ENCODE data around the gene LSAMP. TPM values are rescaled to one million over a fixed set of nuclear protein-coding genes. Genes with fewer than 3 reads are reported as not detected.

LSAMP gene
- total RNA-seq, 1 donor from 2014 or later = not detected

DNA sequence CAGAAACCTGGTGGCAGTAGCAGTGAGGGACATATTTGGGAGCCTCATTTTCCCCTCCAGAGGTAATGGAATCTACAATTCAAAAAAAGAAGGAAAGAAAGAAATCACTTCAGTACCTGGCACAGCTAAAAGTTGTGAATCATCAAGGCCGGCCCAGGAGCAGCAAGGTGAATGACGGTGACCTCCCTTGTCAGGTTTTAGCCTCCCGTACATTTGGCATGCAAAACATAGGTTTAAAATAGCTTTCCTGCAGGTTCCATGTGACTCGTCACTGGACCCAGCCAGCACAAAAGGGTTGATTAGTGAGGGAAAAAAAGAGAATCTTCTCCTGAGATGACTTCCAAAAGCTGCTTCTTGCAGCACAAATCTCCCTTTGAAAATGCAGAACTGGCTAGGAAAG lies 394.2 kb downstream of the LSAMP start:
- Mint-ChIP-seq H3K27ac (no peak overlapping the region), H3K36me3 (ENCODE audit: low read depth) (no peaks in the 10 kb centered on the region), H3K27me3 (no peaks in the 10 kb centered on the region), H3K9me3 (no peaks in the 10 kb centered on the region), H3K4me1 (no peaks in the 10 kb centered on the region), H3K4me3 (no peak overlapping the region)
- intact Hi-C loops (cut with micrococcal nuclease) = no loop called here
- no peak for DNase-seq

DNA sequence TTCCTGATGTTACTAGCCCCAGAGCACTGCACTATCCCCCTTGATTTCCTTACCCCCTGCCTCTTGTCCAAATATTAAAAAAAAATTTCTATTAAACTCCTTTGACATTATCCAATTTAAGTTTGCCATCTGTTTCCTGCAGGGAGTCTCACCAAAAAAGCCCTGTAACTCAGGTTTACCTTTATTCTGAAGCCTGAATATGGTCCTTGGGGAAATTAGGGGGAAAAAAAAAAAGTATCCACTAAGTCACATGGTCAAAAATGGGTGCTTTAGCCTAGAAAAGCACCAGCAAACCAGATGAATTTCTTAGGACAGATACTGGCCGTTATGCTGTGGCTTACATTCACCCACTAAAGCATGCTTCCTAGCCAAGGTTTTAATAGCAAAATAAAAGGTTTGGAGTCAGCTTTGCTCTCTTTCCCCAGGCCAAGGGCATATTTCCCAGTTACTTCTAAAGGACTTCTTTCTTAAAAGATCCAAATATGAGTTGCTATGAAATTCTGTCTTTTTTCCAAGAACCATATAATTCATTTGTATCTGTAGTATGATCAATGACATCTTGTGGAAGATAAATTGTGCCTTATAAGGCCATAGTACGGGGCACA lies 394.9 kb downstream of the LSAMP start:
- no peaks in the 10 kb centered on the region for H3K36me3 Mint-ChIP-seq (ENCODE audit: low read depth)
- H3K27me3 Mint-ChIP-seq = no peaks in the 10 kb centered on the region
- no peak overlapping the region for H3K4me3 Mint-ChIP-seq
- H3K27ac Mint-ChIP-seq = no peak overlapping the region
- no peaks in the 10 kb centered on the region for H3K9me3 Mint-ChIP-seq
- intact Hi-C loops (cut with micrococcal nuclease) = no loop called here
- no peak for DNase-seq
- no peaks in the 10 kb centered on the region for H3K4me1 Mint-ChIP-seq

DNA sequence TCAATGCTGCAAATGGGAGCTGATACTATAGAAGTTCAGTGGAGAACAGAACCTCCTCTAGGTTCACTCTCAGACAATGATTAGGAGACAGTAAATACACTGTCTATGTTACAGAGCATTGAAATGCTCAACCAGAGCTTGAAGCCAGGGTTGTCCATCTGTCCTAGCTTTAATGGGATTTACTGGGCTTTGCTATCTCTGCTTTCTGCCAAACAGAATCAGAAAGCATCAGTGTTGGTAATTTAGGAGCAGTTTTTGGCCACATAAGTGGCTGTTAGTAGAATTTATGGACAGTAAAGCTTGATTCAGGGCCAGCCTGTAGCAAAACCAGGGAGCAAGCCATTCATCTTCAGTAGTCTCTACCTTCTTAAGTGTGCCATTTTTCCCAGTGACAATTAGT lies 396.3 kb downstream of the LSAMP start:
- DNase-seq = no peak
- Mint-ChIP-seq H3K9me3 (no peaks in the 10 kb centered on the region), H3K36me3 (ENCODE audit: low read depth) (no peaks in the 10 kb centered on the region), H3K27ac (no peak overlapping the region), H3K27me3 (no peaks in the 10 kb centered on the region), H3K4me3 (no peak overlapping the region), H3K4me1 (no peaks in the 10 kb centered on the region)
- intact Hi-C loops (cut with micrococcal nuclease) = no loop called here

GRCh38 chr3:116046350-116046749 lies 398.9 kb downstream of the LSAMP start:
- Mint-ChIP-seq H3K27ac (no peak overlapping the region), H3K9me3 (no peaks in the 10 kb centered on the region), H3K36me3 (ENCODE audit: low read depth) (no peaks in the 10 kb centered on the region), H3K27me3 (no peaks in the 10 kb centered on the region), H3K4me3 (no peak overlapping the region), H3K4me1 (no peaks in the 10 kb centered on the region)
- no peak for DNase-seq
- intact Hi-C loops (cut with micrococcal nuclease) = no loop called here

GRCh38 chr3:116045314-116045713 lies 400.0 kb downstream of the LSAMP start:
- Mint-ChIP-seq H3K4me1 (no peaks in the 10 kb centered on the region), H3K9me3 (no peaks in the 10 kb centered on the region), H3K27ac (no peak overlapping the region), H3K4me3 (no peak overlapping the region), H3K36me3 (ENCODE audit: low read depth) (no peaks in the 10 kb centered on the region), H3K27me3 (no peaks in the 10 kb centered on the region)
- DNase-seq = no peak
- intact Hi-C loops (cut with micrococcal nuclease) = no loop called here

GRCh38 chr3:116040152-116040551 lies 405.1 kb downstream of the LSAMP start:
- no peaks in the 10 kb centered on the region for H3K36me3 Mint-ChIP-seq (ENCODE audit: low read depth)
- intact Hi-C loops (cut with micrococcal nuclease) = no loop called here
- H3K9me3 Mint-ChIP-seq = no peaks in the 10 kb centered on the region
- no peaks in the 10 kb centered on the region for H3K4me1 Mint-ChIP-seq
- H3K27me3 Mint-ChIP-seq = no peaks in the 10 kb centered on the region
- H3K4me3 Mint-ChIP-seq = no peak overlapping the region
- no peak overlapping the region for H3K27ac Mint-ChIP-seq
- DNase-seq = no peak

GRCh38 chr3:116039651-116039985 lies 405.7 kb downstream of the LSAMP start:
- intact Hi-C loops (cut with micrococcal nuclease) = no loop called here

DNA sequence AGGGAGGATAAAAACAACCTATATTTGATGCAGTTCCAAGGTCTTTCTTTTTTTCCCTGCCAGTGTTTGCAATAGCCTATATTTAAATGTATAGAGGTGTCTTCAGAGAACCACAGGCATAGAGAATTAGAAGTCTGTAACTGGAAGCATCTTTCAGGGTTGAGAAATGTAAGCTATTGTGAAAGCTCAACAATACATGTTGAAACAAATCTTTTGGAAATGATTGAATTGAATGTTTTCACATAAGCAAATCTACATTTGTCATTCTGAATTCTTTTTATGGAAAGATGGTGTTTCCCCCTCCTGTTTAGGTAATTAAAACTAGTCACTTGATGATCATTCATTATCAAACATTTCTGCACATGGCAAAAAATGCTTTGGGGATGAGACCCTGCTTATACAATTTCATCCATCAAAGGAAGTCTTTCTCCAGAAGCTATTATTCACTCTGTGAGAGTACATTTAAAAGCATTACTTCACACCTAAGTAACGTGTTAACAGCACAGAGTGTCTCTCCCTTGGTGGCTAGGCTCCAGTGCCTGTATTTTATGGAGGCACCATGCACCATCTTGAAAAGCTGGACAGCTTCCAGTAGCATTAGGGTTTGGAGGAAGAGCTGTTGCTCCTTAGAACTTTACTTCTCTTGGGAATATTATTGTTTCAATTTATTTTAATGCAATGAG lies 406.2 kb downstream of the LSAMP start:
- no peak for DNase-seq
- Mint-ChIP-seq H3K27ac (no peak overlapping the region), H3K9me3 (no peaks in the 10 kb centered on the region), H3K4me3 (no peak overlapping the region), H3K36me3 (ENCODE audit: low read depth) (no peaks in the 10 kb centered on the region), H3K27me3 (no peaks in the 10 kb centered on the region), H3K4me1 (no peaks in the 10 kb centered on the region)
- intact Hi-C loops (cut with micrococcal nuclease) = no loop called here

More at GRCh38 chr3:116039651-116039985, 405.7 kb downstream of the LSAMP start:
- no peaks in the 10 kb centered on the region for H3K27me3 Mint-ChIP-seq
- no peak for DNase-seq
- no peaks in the 10 kb centered on the region for H3K4me1 Mint-ChIP-seq
- H3K36me3 Mint-ChIP-seq (ENCODE audit: low read depth) = no peaks in the 10 kb centered on the region
- no peak overlapping the region for H3K4me3 Mint-ChIP-seq
- no peak overlapping the region for H3K27ac Mint-ChIP-seq
- no peaks in the 10 kb centered on the region for H3K9me3 Mint-ChIP-seq

- H3K4me1 Mint-ChIP-seq = no peaks in the 10 kb centered on the region
- intact Hi-C loops (cut with micrococcal nuclease) = no loop called here
- no peak overlapping the region for H3K27ac Mint-ChIP-seq
- H3K9me3 Mint-ChIP-seq = no peaks in the 10 kb centered on the region
- H3K4me3 Mint-ChIP-seq = no peak overlapping the region
- DNase-seq = no peak
- H3K36me3 Mint-ChIP-seq (ENCODE audit: low read depth) = no peaks in the 10 kb centered on the region
- no peaks in the 10 kb centered on the region for H3K27me3 Mint-ChIP-seq
Observed at GRCh38 chr3:116037954-116038911, 407.1 kb downstream of the LSAMP start.

DNA sequence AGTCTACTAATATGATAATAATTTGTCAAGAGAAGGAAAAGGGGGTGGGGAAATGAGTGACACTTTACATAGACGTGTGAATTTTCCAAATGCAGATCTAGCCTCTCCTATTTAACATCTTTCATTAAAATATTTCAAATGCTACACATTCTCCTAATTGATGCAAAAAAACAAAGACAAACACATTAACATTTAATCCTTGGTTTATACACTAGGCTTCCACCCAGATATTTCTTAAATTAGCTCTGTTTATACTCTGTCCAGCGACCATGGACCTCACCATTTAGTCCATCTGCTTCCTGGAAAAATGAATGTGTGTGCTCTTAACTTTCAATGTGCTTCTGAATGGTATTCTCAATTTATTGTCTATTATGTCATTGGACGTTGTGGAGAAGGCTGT lies 409.9 kb downstream of the LSAMP start:
- no peak for DNase-seq
- H3K36me3 Mint-ChIP-seq (ENCODE audit: low read depth) = no peaks in the 10 kb centered on the region
- no peaks in the 10 kb centered on the region for H3K9me3 Mint-ChIP-seq
- no peak overlapping the region for H3K27ac Mint-ChIP-seq
- no peak overlapping the region for H3K4me3 Mint-ChIP-seq
- no peaks in the 10 kb centered on the region for H3K4me1 Mint-ChIP-seq
- intact Hi-C loops (cut with micrococcal nuclease) = no loop called here
- no peaks in the 10 kb centered on the region for H3K27me3 Mint-ChIP-seq

- no peaks in the 10 kb centered on the region for H3K4me1 Mint-ChIP-seq
- no peak for DNase-seq
- H3K36me3 Mint-ChIP-seq (ENCODE audit: low read depth) = no peaks in the 10 kb centered on the region
- no peaks in the 10 kb centered on the region for H3K27me3 Mint-ChIP-seq
- H3K9me3 Mint-ChIP-seq = no peaks in the 10 kb centered on the region
- H3K4me3 Mint-ChIP-seq = no peak overlapping the region
- intact Hi-C loops (cut with micrococcal nuclease) = no loop called here
- no peak overlapping the region for H3K27ac Mint-ChIP-seq
Observed at GRCh38 chr3:116034794-116035193, 410.5 kb downstream of the LSAMP start.

GRCh38 chr3:116034086-116034485 lies 411.2 kb downstream of the LSAMP start:
- intact Hi-C loops (cut with micrococcal nuclease) = no loop called here
- DNase-seq = no peak
- H3K36me3 Mint-ChIP-seq (ENCODE audit: low read depth) = no peaks in the 10 kb centered on the region
- H3K27ac Mint-ChIP-seq = no peak overlapping the region
- no peak overlapping the region for H3K4me3 Mint-ChIP-seq
- H3K27me3 Mint-ChIP-seq = no peaks in the 10 kb centered on the region
- no peaks in the 10 kb centered on the region for H3K9me3 Mint-ChIP-seq
- no peaks in the 10 kb centered on the region for H3K4me1 Mint-ChIP-seq

DNA sequence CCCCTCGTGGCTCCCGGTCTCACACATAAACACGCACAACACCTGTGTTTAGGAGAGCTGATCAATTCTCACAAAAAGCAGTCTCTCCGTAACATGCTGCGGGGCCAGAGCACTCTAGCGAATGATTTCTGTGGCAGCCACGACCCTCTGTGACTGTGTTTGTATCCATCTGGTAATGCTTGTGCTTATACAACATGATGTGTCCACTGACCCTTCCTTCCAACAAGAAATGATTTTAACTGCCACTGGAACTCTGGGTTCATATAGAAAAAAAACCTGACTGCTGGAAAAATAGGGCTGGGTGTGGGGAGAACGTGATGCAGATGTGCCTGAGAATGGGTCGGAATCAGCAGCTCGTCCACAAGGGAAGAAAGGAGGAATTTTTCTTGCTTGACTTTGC lies 411.8 kb downstream of the LSAMP start:
- H3K27ac Mint-ChIP-seq = no peak overlapping the region
- H3K4me1 Mint-ChIP-seq = no peaks in the 10 kb centered on the region
- H3K4me3 Mint-ChIP-seq = no peak overlapping the region
- H3K27me3 Mint-ChIP-seq = no peaks in the 10 kb centered on the region
- no peaks in the 10 kb centered on the region for H3K9me3 Mint-ChIP-seq
- no peaks in the 10 kb centered on the region for H3K36me3 Mint-ChIP-seq (ENCODE audit: low read depth)
- DNase-seq = no peak
- intact Hi-C loops (cut with micrococcal nuclease) = no loop called here

GRCh38 chr3:116032176-116032575 lies 413.1 kb downstream of the LSAMP start:
- H3K9me3 Mint-ChIP-seq = no peaks in the 10 kb centered on the region
- no peaks in the 10 kb centered on the region for H3K4me1 Mint-ChIP-seq
- H3K36me3 Mint-ChIP-seq (ENCODE audit: low read depth) = no peaks in the 10 kb centered on the region
- intact Hi-C loops (cut with micrococcal nuclease) = no loop called here
- H3K27ac Mint-ChIP-seq = no peak overlapping the region
- no peak overlapping the region for H3K4me3 Mint-ChIP-seq
- no peak for DNase-seq
- H3K27me3 Mint-ChIP-seq = no peaks in the 10 kb centered on the region

Data from activated CD4-positive, alpha-beta T cell treated with anti-CD3 and anti-CD28 coated beads, Interleukin-2, amount 10 ng/mL, durations not matched to agents 24 days and 14 days (primary cell).